Measurements from ENCODE around the gene RSPH3. TPM values are rescaled to one million over a fixed set of nuclear protein-coding genes. Genes with fewer than 3 reads are reported as not detected.

Gene RSPH3
- total RNA-seq, 2 donors from 2014 or later, result 5.3 to 7.0 TPM

GRCh38 chr6:158939255-158940159 is 60.5 kb downstream of the RSPH3 start:
- DNase-seq, result no peak

GRCh38 chr6:158938811-158939254 is 61.2 kb downstream of the RSPH3 start:
- WGBS, 2 donors, result 71 to 88% methylated on average over 23 of the region's 23 CpGs
- intact Hi-C loops (cut with DNase I), result no loop called here
- no peaks in the 10 kb centered on the region for H3K4me1 ChIP-seq
- no peak overlapping the region for H3K4me3 ChIP-seq
- no peaks in the 10 kb centered on the region for H3K9me3 ChIP-seq
- no peaks in the 10 kb centered on the region for H3K27me3 ChIP-seq
- TF ChIP-seq POLR2A (IDR thresholded peaks at IDR 0.05) (no peak), CTCF (IDR thresholded peaks at IDR 0.05) (no peak)
- H3K36me3 ChIP-seq (replicated peaks in 1 of 2; ENCODE audit: insufficient read depth in 1 of 2, low read depth in 2 of 2), result no peaks in the 10 kb centered on the region
- H3K27ac ChIP-seq, result no peak overlapping the region
- DNase-seq (no peak), ATAC-seq (no peak)

More at GRCh38 chr6:158939255-158940159, 60.5 kb downstream of the RSPH3 start:
- Histone ChIP-seq H3K27ac (no peak overlapping the region), H3K4me1 (no peaks in the 10 kb centered on the region), H3K4me3 (no peak overlapping the region), H3K36me3 (replicated peaks in 1 of 2; ENCODE audit: insufficient read depth in 1 of 2, low read depth in 2 of 2) (no peaks in the 10 kb centered on the region), H3K27me3 (no peaks in the 10 kb centered on the region), H3K9me3 (no peaks in the 10 kb centered on the region)
- intact Hi-C loops (cut with DNase I), result no loop called here
- WGBS, 2 donors, result 45 to 50% methylated on average over 37 of the region's 37 CpGs
- TF ChIP-seq CTCF (IDR thresholded peaks at IDR 0.05) (no peak), POLR2A (IDR thresholded peaks at IDR 0.05) (no peak)
- no peak for ATAC-seq

- H3K27me3 ChIP-seq, result no peaks in the 10 kb centered on the region
- no peaks in the 10 kb centered on the region for H3K4me1 ChIP-seq
- no peak for TF ChIP-seq POLR2A (IDR thresholded peaks at IDR 0.05)
- TF ChIP-seq CTCF (IDR thresholded peaks at IDR 0.05), result no peak
- no peak for DNase-seq
- 86 to 91% methylated on average over 11 of the region's 11 CpGs for WGBS, 2 donors
- intact Hi-C loops (cut with DNase I), result no loop called here
- ATAC-seq, result no peak
- no peak overlapping the region for H3K4me3 ChIP-seq
- H3K36me3 ChIP-seq (replicated peaks in 1 of 2; ENCODE audit: insufficient read depth in 1 of 2, low read depth in 2 of 2), result no peaks in the 10 kb centered on the region
- H3K27ac ChIP-seq, result no peak overlapping the region
- no peaks in the 10 kb centered on the region for H3K9me3 ChIP-seq
These were observed 61.8 kb downstream of the RSPH3 start for GRCh38 chr6:158938220-158938619.

GRCh38 chr6:158934157-158934556 is 65.8 kb downstream of the RSPH3 start:
- 90 to 95% methylated on average over 5 of the region's 5 CpGs for WGBS, 2 donors
- H3K27ac ChIP-seq, result no peak overlapping the region
- H3K9me3 ChIP-seq, result no peaks in the 10 kb centered on the region
- H3K27me3 ChIP-seq, result no peaks in the 10 kb centered on the region
- H3K4me3 ChIP-seq, result no peak overlapping the region
- intact Hi-C loops (cut with DNase I), result no loop called here
- H3K4me1 ChIP-seq, result no peaks in the 10 kb centered on the region
- TF ChIP-seq POLR2A (IDR thresholded peaks at IDR 0.05), result no peak
- TF ChIP-seq CTCF (IDR thresholded peaks at IDR 0.05), result no peak
- no peaks in the 10 kb centered on the region for H3K36me3 ChIP-seq (replicated peaks in 1 of 2; ENCODE audit: insufficient read depth in 1 of 2, low read depth in 2 of 2)
- DNase-seq (no peak), ATAC-seq (no peak)
